ENCODE data around the gene AK1.

- no peak for TF ChIP-seq PHF21A (IDR thresholded peaks at IDR 0.05; ENCODE audit: borderline replicate concordance, low read depth)
- TF ChIP-seq COPS2 (conservative IDR thresholded peaks at IDR 0.05) = no peak
- no peak for TF ChIP-seq CREM (IDR thresholded peaks at IDR 0.05; ENCODE audit: low read depth)
- no peak for TF ChIP-seq PATZ1 (CRISPR knock-in tag; IDR thresholded peaks at IDR 0.05; ENCODE audit: borderline replicate concordance)
- TF ChIP-seq CBFB (CRISPR knock-in tag; IDR thresholded peaks at IDR 0.05) = no peak
- TF ChIP-seq YY1 (IDR thresholded peaks at IDR 0.05; ENCODE audit: borderline replicate concordance in 1 of 3, control insufficient read depth in 1 of 3, extremely low read depth in 1 of 3, insufficient read depth in 3 of 3, insufficient read length in 1 of 3, insufficient replicate concordance in 2 of 3, low read depth in 1 of 3, low read length in 2 of 3) = no peak
- TF ChIP-seq NCOA2 (IDR thresholded peaks at IDR 0.05; ENCODE audit: partially characterized antibody in 2 of 2) = no peak
- TF ChIP-seq REST (IDR thresholded peaks at IDR 0.05; ENCODE audit: borderline replicate concordance) = no peak
- no peak for TF ChIP-seq REST (CRISPR knock-in tag; IDR thresholded peaks at IDR 0.05; ENCODE audit: low read depth)
- no peak for TF ChIP-seq TEAD1 (CRISPR knock-in tag; IDR thresholded peaks at IDR 0.05)
- TF ChIP-seq ZBTB1 (CRISPR knock-in tag; IDR thresholded peaks at IDR 0.05; ENCODE audit: borderline replicate concordance, low read depth) = no peak
- no peak for TF ChIP-seq ETS1 (conservative IDR thresholded peaks at IDR 0.05; ENCODE audit: control insufficient read depth, low read depth, low read length)
Measured at GRCh38 chr9:127926906-127927200, 49.4 kb upstream of the AK1 start.
